GM19395 (cell line): Measurements from ENCODE around the gene OTUD3.
"Not testable (repeated sequence)": the region's sequence is repeated elsewhere in the genome, so short reads cannot be mapped to it uniquely, and the experiment has no call there.

ENCODE experiments used
- ATAC-seq: cut with Tn5 transposase; IDR thresholded peaks from one replicate; pipeline ENCODE4 v1.9.1; 2021; ENCODE audit warnings: mild to moderate bottlenecking, moderate library complexity; ENCODE audit not compliant: unreplicated experiment

The OTUD3 gene

GRCh38 chr1:19910650-19911049 is 28.5 kb downstream of the OTUD3 start:
- ATAC-seq, result no peak

GRCh38 chr1:19918057-19918456 is 35.9 kb downstream of the OTUD3 start:
- ATAC-seq, result no peak

- ATAC-seq, result no peak
Measured at GRCh38 chr1:19920132-19920710, 38.0 kb downstream of the OTUD3 start.

- ATAC-seq, result no peak
Measured at GRCh38 chr1:19921310-19921709, 39.1 kb downstream of the OTUD3 start.

- no peak for ATAC-seq
Measured at GRCh38 chr1:19922015-19922688, 40.0 kb downstream of the OTUD3 start.

GRCh38 chr1:19923137-19923952 is 41.1 kb downstream of the OTUD3 start, which contains the start of gene PLA2G2E:
Gene PLA2G2E, minus strand, starts transcription at chr1:19923617. Its CDS starts 58 bp downstream, at chr1:19923559.
- ATAC-seq, result no peak

- no peak for ATAC-seq
Measured at GRCh38 chr1:19923953-19924346, 41.8 kb downstream of the OTUD3 start.

GRCh38 chr1:19925342-19926070 is 43.3 kb downstream of the OTUD3 start:
- ATAC-seq, result no peak

- ATAC-seq, result no peak
Measured at GRCh38 chr1:19926296-19927129, 44.3 kb downstream of the OTUD3 start.

GRCh38 chr1:19927130-19927421 is 44.9 kb downstream of the OTUD3 start:
- ATAC-seq, result not testable (repeated sequence)

GRCh38 chr1:19932866-19933265 is 50.7 kb downstream of the OTUD3 start:
- ATAC-seq, result no peak

GRCh38 chr1:19934336-19934735 is 52.1 kb downstream of the OTUD3 start:
- no peak for ATAC-seq

GRCh38 chr1:19936061-19936750 is 54.0 kb downstream of the OTUD3 start:
- no peak for ATAC-seq

GRCh38 chr1:19938472-19938871 is 56.3 kb downstream of the OTUD3 start:
- no peak for ATAC-seq

GRCh38 chr1:19940486-19941205 is 58.5 kb downstream of the OTUD3 start:
- no peak for ATAC-seq

GRCh38 chr1:19941206-19941568 is 59.0 kb downstream of the OTUD3 start:
- no peak for ATAC-seq

- ATAC-seq, result no peak
Measured at GRCh38 chr1:19942088-19942487, 59.9 kb downstream of the OTUD3 start.

- no peak for ATAC-seq
Measured at GRCh38 chr1:19942657-19943056, 60.5 kb downstream of the OTUD3 start.

- ATAC-seq, result no peak
Measured at GRCh38 chr1:19945914-19946313, 63.7 kb downstream of the OTUD3 start.
